ENCODE measurements around the gene PODNL1. TPM values are rescaled to one million over a fixed set of nuclear protein-coding genes. Genes with fewer than 3 reads are reported as not detected.
A peak's percentile ranks its signal among the peaks of the same experiment; 100 is the strongest.
"Not testable (repeated sequence)": the region's sequence is repeated elsewhere in the genome, so short reads cannot be mapped to it uniquely, and the experiment has no call there.

Gene PODNL1
- total RNA-seq, 2 experiments from 2014 or later, result 0.35 to 0.48 TPM

- Mint-ChIP-seq H3K27ac (no peak overlapping the region), H3K4me1 (peaks cover 47% of the 10 kb centered on the region), H3K4me3 (no peak overlapping the region), H3K36me3 (ENCODE audit: low read depth) (peaks cover 6% of the 10 kb centered on the region), H3K27me3 (no peaks in the 10 kb centered on the region), H3K9me3 (no peaks in the 10 kb centered on the region)
- CTCF ChIA-PET, result no interaction called here
- POLR2A ChIA-PET, result interaction anchor here (1.2 to 10.2 kb wide), 3 partner anchors 22 to 51 kb away, joined by 5 to 157 read pairs (median 6); partner anchors contain the start of genes DCAF15, IL27RA and RFX1
- no peak for DNase-seq
Measured at GRCh38 chr19:13981021-13981420, 42.8 kb upstream of the PODNL1 start.

DNA sequence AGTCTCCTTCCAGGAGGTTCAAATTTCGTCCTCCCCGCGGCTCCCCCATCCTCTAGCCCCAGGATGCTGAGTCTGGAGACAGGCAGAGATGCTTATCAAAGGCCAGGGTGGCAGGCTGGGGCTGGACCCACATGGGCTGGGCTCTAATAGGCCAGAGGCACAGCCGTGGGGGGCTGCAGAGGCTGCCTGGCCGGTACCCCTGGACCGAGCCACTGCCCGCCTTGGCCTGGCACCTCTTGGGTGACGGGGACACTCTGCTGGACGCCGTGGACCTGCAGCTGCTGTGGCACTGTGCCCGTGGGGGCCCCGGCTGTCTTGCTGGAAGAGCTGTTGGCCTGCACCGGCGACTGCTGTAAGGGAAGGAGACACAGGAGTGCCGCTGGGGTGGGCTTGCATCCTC is 42.1 kb upstream of the PODNL1 start:
- DNase-seq, result no peak
- no peak overlapping the region for H3K27ac Mint-ChIP-seq
- H3K36me3 Mint-ChIP-seq (ENCODE audit: low read depth), result peaks cover 4% of the 10 kb centered on the region
- H3K4me1 Mint-ChIP-seq, result peaks cover 40% of the 10 kb centered on the region
- no peaks in the 10 kb centered on the region for H3K9me3 Mint-ChIP-seq
- H3K27me3 Mint-ChIP-seq, result no peaks in the 10 kb centered on the region
- POLR2A ChIA-PET, result no interaction called here
- H3K4me3 Mint-ChIP-seq, result no peak overlapping the region
- CTCF ChIA-PET, result no interaction called here

DNA sequence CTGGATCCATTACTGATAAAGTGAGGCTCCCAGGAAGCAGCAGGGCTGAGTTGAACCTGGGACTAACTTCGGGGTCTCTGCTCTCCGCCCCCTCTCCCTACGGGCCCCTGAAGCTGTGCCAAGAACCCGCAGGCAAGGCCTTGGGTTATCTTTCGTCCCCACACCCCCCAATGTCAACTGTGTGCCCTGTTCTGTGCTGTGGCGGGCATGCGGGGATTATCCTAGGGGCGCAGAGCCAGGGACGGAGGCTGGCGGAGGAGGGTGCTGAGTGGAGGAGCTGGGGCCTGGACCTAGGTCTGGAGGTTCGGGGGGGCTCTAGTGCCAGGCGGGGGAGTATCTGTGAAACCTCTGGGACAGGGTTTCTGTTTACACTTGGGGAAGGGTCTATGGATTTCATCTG is 41.5 kb upstream of the PODNL1 start:
- H3K27ac Mint-ChIP-seq, result no peak overlapping the region
- peaks cover 35% of the 10 kb centered on the region for H3K4me1 Mint-ChIP-seq
- DNase-seq, result no peak
- ChIA-PET POLR2A (no interaction called here), CTCF (no interaction called here)
- no peaks in the 10 kb centered on the region for H3K27me3 Mint-ChIP-seq
- peaks cover 4% of the 10 kb centered on the region for H3K36me3 Mint-ChIP-seq (ENCODE audit: low read depth)
- no peaks in the 10 kb centered on the region for H3K9me3 Mint-ChIP-seq
- no peak overlapping the region for H3K4me3 Mint-ChIP-seq

DNA sequence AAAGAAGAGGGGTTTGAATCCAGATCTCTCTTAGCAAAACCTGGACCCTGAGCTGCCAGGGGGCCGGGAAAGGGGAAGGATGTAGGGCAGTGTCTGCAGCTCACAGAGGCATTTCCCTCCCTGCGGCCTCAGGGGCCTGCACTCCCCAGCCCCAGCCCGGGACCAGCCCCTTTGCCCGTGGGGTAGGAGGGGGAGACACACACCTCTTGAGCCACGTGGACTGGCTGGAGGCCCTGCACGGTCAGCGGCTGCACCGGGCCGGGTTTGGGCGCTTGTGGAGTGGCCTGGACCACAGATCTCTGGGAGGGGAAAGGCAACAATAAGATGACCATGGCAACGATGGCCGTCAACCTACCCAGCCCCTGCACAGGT is 41.0 kb upstream of the PODNL1 start:
- H3K4me3 Mint-ChIP-seq, result no peak overlapping the region

GRCh38 chr19:13978351-13979243 is 40.4 kb upstream of the PODNL1 start:
- no peak overlapping the region for H3K27ac Mint-ChIP-seq
- H3K4me1 Mint-ChIP-seq, result peaks cover 36% of the 10 kb centered on the region
- no peak overlapping the region for H3K4me3 Mint-ChIP-seq
- ChIA-PET POLR2A (interaction anchor here (1.2 to 1.5 kb wide), 3 partner anchors 7 to 54 kb away, joined by 3 to 4 read pairs (median 4); no protein-coding TSS in a partner anchor), CTCF (no interaction called here)
- no peaks in the 10 kb centered on the region for H3K27me3 Mint-ChIP-seq
- no peak for DNase-seq
- no peaks in the 10 kb centered on the region for H3K9me3 Mint-ChIP-seq
- peaks cover 10% of the 10 kb centered on the region for H3K36me3 Mint-ChIP-seq (ENCODE audit: low read depth)

More for the DNA sequence above, 41.0 kb upstream of the PODNL1 start:
- Mint-ChIP-seq H3K4me1 (peaks cover 35% of the 10 kb centered on the region), H3K27me3 (no peaks in the 10 kb centered on the region), H3K27ac (no peak overlapping the region), H3K9me3 (no peaks in the 10 kb centered on the region), H3K36me3 (ENCODE audit: low read depth) (peaks cover 6% of the 10 kb centered on the region)
- no peak for DNase-seq
- POLR2A ChIA-PET, result no interaction called here
- CTCF ChIA-PET, result no interaction called here

DNA sequence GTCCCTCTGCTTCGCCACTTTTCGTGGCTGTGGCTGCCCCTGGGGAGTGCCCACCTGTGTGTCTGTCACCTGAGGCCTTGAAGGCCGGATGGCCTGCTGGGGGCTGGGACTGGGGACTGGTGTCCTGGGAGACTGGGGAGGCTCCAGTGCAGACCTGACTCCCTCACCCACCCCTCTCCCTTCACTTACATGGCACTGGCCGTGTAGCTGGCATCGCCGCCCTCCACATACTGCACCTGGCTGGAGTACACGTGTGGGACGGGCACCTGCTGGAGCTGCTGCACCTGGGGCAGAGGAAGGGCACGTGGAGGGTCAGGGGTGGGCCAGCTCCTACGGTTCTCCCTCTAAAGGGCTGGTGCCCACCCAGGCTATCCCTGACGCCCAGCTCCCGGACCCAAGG is 39.6 kb upstream of the PODNL1 start:
- H3K27me3 Mint-ChIP-seq, result no peaks in the 10 kb centered on the region
- ChIA-PET CTCF (no interaction called here), POLR2A (interaction anchor here (0.5 to 1.5 kb wide), 4 partner anchors 8 to 54 kb away, joined by 3 to 4 read pairs (median 4); no protein-coding TSS in a partner anchor)
- DNase-seq, result no peak
- H3K9me3 Mint-ChIP-seq, result no peaks in the 10 kb centered on the region
- peaks cover 30% of the 10 kb centered on the region for H3K4me1 Mint-ChIP-seq
- H3K36me3 Mint-ChIP-seq (ENCODE audit: low read depth), result peaks cover 9% of the 10 kb centered on the region
- H3K27ac Mint-ChIP-seq, result no peak overlapping the region
- no peak overlapping the region for H3K4me3 Mint-ChIP-seq

GRCh38 chr19:13976446-13976845 is 38.2 kb upstream of the PODNL1 start:
- H3K4me3 Mint-ChIP-seq, result no peak overlapping the region
- no peaks in the 10 kb centered on the region for H3K9me3 Mint-ChIP-seq
- no peaks in the 10 kb centered on the region for H3K27me3 Mint-ChIP-seq
- peaks cover 19% of the 10 kb centered on the region for H3K4me1 Mint-ChIP-seq
- CTCF ChIA-PET, result interaction anchor here (0.6 kb wide), 1 partner anchor 65 kb away, joined by 3 read pairs; no protein-coding TSS in a partner anchor
- no peak for DNase-seq
- POLR2A ChIA-PET, result no interaction called here
- H3K27ac Mint-ChIP-seq, result no peak overlapping the region
- peaks cover 7% of the 10 kb centered on the region for H3K36me3 Mint-ChIP-seq (ENCODE audit: low read depth)

- Mint-ChIP-seq H3K27ac (no peak overlapping the region), H3K4me3 (no peak overlapping the region), H3K36me3 (ENCODE audit: low read depth) (peaks cover 7% of the 10 kb centered on the region), H3K9me3 (no peaks in the 10 kb centered on the region), H3K4me1 (peaks cover 13% of the 10 kb centered on the region), H3K27me3 (no peaks in the 10 kb centered on the region)
- no peak for DNase-seq
- POLR2A ChIA-PET, result no interaction called here
- CTCF ChIA-PET, result no interaction called here
Measured at GRCh38 chr19:13975870-13976269, 37.7 kb upstream of the PODNL1 start.

GRCh38 chr19:13974073-13974472 is 35.9 kb upstream of the PODNL1 start:
- Mint-ChIP-seq H3K27me3 (no peaks in the 10 kb centered on the region), H3K36me3 (ENCODE audit: low read depth) (peaks cover 8% of the 10 kb centered on the region), H3K9me3 (no peaks in the 10 kb centered on the region), H3K27ac (no peak overlapping the region), H3K4me1 (peaks cover 6% of the 10 kb centered on the region), H3K4me3 (no peak overlapping the region)
- CTCF ChIA-PET, result no interaction called here
- POLR2A ChIA-PET, result interaction anchor here (1.3 kb wide), 1 partner anchor 22 kb away, joined by 3 read pairs; the partner anchor contains the start of gene DCAF15
- DNase-seq, result peak; percentile 28

DNA sequence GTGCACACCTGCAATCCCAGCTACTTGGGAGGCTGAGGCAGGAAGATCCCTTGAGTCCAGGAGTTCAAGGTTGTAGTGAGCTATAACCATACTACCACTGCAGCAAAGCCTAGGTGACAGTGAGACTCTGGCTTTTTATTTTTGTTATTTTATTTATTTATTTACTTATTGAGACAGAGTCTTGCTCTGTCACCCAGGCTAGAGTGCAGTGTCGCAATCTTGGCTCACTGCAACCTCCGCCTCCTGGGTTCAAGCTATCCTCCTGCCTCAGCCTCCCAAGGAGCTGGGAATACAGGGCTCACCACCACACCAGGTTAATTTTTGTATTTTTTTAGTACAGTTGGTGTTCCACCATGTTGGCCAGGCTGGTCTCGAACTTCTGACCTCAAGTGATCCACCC is 35.3 kb upstream of the PODNL1 start:
- DNase-seq, H3K27ac Mint-ChIP-seq, H3K4me1 Mint-ChIP-seq, H3K9me3 Mint-ChIP-seq, H3K27me3 Mint-ChIP-seq, H3K4me3 Mint-ChIP-seq: not testable (repeated sequence)
- ChIA-PET POLR2A (interaction anchor here (1.3 kb wide), 1 partner anchor 22 kb away, joined by 3 read pairs; the partner anchor contains the start of gene DCAF15), CTCF (interaction anchor here (0.7 kb wide), 1 partner anchor 503 kb away, joined by 3 read pairs; no protein-coding TSS in a partner anchor)
- peaks cover 13% of the 10 kb centered on the region for H3K36me3 Mint-ChIP-seq (ENCODE audit: low read depth)

DNA sequence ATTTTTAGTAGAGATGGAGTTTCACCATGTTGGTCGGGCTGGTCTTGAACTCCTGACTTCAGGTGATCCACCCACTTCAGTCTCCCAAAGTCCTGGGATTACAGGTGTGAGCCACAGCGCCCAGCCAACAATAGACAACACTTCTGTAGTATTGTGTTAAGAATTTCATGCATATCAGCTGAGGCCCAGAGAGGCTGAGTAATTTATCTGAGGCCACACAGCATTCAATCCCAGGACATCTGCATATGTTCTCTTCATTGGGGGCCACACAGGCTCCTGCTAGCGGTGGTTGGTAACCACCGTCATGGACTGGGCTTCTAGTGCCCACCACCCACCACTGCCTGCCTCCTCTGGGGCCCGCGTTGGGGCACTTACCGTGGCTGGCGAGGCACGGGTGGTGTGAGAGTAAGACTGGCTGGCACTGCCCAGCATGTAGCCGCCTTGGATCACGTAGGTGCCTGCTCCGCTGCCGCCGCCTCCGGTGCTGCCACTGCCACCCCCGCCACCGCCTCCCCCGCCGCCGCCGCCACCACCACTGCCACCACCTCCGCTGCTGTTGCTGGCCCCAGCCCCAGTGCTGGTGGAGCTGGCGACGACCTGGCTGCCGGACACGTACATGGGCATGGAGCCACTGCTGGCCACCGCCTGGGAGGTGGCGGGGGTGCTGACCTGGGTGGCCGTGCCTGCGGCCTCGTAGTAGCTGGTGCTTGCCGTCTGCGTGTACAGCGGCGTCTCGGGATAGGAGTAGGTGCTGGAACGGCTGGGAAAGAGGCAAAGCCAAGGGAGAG is 34.3 kb upstream of the PODNL1 start:
- Mint-ChIP-seq H3K27me3 (no peaks in the 10 kb centered on the region), H3K9me3 (no peaks in the 10 kb centered on the region), H3K27ac (no peak overlapping the region), H3K36me3 (ENCODE audit: low read depth) (peaks cover 13% of the 10 kb centered on the region), H3K4me1 (peaks cover 6% of the 10 kb centered on the region), H3K4me3 (no peak overlapping the region)
- CTCF ChIA-PET, result no interaction called here
- POLR2A ChIA-PET, result interaction anchor here (1.3 kb wide), 1 partner anchor 21 kb away, joined by 3 read pairs; the partner anchor contains the start of gene DCAF15
- DNase-seq, result no peak

DNA sequence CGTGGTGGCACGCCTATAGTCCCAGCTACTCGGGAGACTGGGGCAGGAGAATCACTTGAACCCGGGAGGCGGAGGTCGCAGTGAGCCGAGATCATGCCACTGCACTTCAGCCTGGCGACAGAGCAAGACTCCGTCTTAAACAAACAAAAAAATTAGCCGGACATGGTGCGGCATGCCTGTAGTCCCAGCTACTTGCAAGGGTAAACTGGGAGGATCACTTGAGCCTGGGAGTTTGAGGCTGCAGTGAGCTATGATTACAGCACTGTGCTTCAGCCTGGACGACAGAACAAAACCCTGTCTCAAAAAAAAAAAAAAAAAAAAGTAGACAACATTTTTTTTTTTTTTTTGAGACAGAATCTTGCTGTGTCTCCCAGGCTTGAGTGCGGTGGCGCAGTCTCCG is 33.7 kb upstream of the PODNL1 start:
- H3K9me3 Mint-ChIP-seq, CTCF ChIA-PET, H3K27ac Mint-ChIP-seq, H3K4me1 Mint-ChIP-seq, H3K27me3 Mint-ChIP-seq, H3K4me3 Mint-ChIP-seq, DNase-seq: not testable (repeated sequence)
- POLR2A ChIA-PET, result interaction anchor here (1.2 kb wide), 1 partner anchor 103 kb away, joined by 3 read pairs; no protein-coding TSS in a partner anchor
- peaks cover 13% of the 10 kb centered on the region for H3K36me3 Mint-ChIP-seq (ENCODE audit: low read depth)

GRCh38 chr19:13969897-13970296 is 31.7 kb upstream of the PODNL1 start:
- H3K4me1 Mint-ChIP-seq, result peaks cover 6% of the 10 kb centered on the region
- H3K4me3 Mint-ChIP-seq, result no peak overlapping the region
- H3K36me3 Mint-ChIP-seq (ENCODE audit: low read depth), result peaks cover 16% of the 10 kb centered on the region
- POLR2A ChIA-PET, result interaction anchor here (0.7 to 1.2 kb wide), 3 partner anchors 9 to 85 kb away, joined by 3 read pairs; no protein-coding TSS in a partner anchor
- CTCF ChIA-PET, result interaction anchor here (0.6 kb wide), 1 partner anchor 1273 kb away, joined by 4 read pairs; no protein-coding TSS in a partner anchor
- no peaks in the 10 kb centered on the region for H3K9me3 Mint-ChIP-seq
- no peak for DNase-seq
- no peak overlapping the region for H3K27ac Mint-ChIP-seq
- no peaks in the 10 kb centered on the region for H3K27me3 Mint-ChIP-seq
